GM13976 (cell line): ENCODE results near the gene ZNF385B.

ENCODE experiments used
- DNase-seq: peaks from one replicate; pipeline ENCODE4 v3.0.0; 2012; ENCODE audit warnings: low spot score
- CTCF ChIP-seq: IDR thresholded peaks from 2 replicates; pipeline ENCODE4 v1.5.1; 2012; ENCODE audit warnings: borderline replicate concordance, mild to moderate bottlenecking; ENCODE audit not compliant: insufficient read depth; ENCODE audit errors: extremely low read depth, missing control alignments, control extremely low read depth
- in situ Hi-C: fragments of 300-500 bp; cut with MboI; formaldehyde crosslinking; loops from one replicate; pipeline ENCODE4 v1.12.0; 2022; ENCODE audit warnings: low sequenced_read_pairs, mixed read lengths, inconsistent platforms; ENCODE audit not compliant: unreplicated experiment

The ZNF385B gene

GRCh38 chr2:179702912-179703311 lies 158.5 kb downstream of the ZNF385B start:
- in situ Hi-C loops = no loop called here
- TF ChIP-seq CTCF = no peak
- DNase-seq = no peak

- in situ Hi-C loops = no loop called here
- TF ChIP-seq CTCF = no peak
- DNase-seq = no peak
Observed at GRCh38 chr2:179701524-179702110, 159.8 kb downstream of the ZNF385B start.

- TF ChIP-seq CTCF = no peak
- DNase-seq = no peak
- in situ Hi-C loops = no loop called here
Observed at GRCh38 chr2:179695486-179695885, 165.9 kb downstream of the ZNF385B start.

- no peak for TF ChIP-seq CTCF
- DNase-seq = no peak
- in situ Hi-C loops = no loop called here
Observed at GRCh38 chr2:179694963-179695362, 166.4 kb downstream of the ZNF385B start.

- no peak for TF ChIP-seq CTCF
- no peak for DNase-seq
- in situ Hi-C loops = no loop called here
Observed at GRCh38 chr2:179692610-179693009, 168.8 kb downstream of the ZNF385B start.

GRCh38 chr2:179692043-179692442 lies 169.4 kb downstream of the ZNF385B start:
- no peak for TF ChIP-seq CTCF
- in situ Hi-C loops = no loop called here
- DNase-seq = no peak

- TF ChIP-seq CTCF = no peak
- no peak for DNase-seq
- in situ Hi-C loops = no loop called here
Observed at GRCh38 chr2:179691235-179691634, 170.2 kb downstream of the ZNF385B start.
